Heart left ventricle (tissue), 13 donors: ENCODE data around the gene SIN3B.

Experiments used
- POLR2A ChIP-seq, 2 donors: fragments of 450-650 bp; IDR thresholded peaks; one replicate each; pipeline ENCODE4 v1.6.1; 2017; ENCODE audit warnings: antibody characterized with exemption in 2 of 2, mild to moderate bottlenecking in 2 of 2, moderate library complexity in 2 of 2
- TF ChIP-seq, protein P1 (sequence below), 12 donors: fragments of 200-600 bp; sonication (generic) in 4 of 12; IDR thresholded peaks; one replicate each; pipeline versions ENCODE4 v1.5.0 to v1.8.0; 2018 to 2022; ENCODE audit warnings: antibody characterized with exemption in 12 of 12, mild to moderate bottlenecking in 5 of 12
- donor health status: ischemic (EF 13 %, LVEDD 7.1; RV severe dilation, severe dysfunction).
- donor health status: DM: no; HTN: yes; CAD: no.
- donor health status: DM: no; HTN: no; CAD: no.
- donor health status: ischemic (EF 25% LVEDD 6.9; RV normal size, moderate dysfunction).
- donor health status: ischemic (EF 25% LVEDD 5.7; RV mildly dilated, moderate dysfunction).
- donor health status: ischemic (EF 35%, LVEDD 5.7; RV mildly dilated, moderate dysfunction).
- donor health status: nonischemic (EF 11% LVEDD 7.7; RV severe dilation, severe dysfunction).
- donor health status: DM: yes; HTN: yes; CAD: no.
- donor health status: PGD.
- donor health status: ischemic (EF 29% LVEDD 5.4; RV normal size, mild dysfunction).
- donor health status: nonischemic (EF 23%, LVEDD 6.1; RV moderate dilation, normal function).

DNA sequence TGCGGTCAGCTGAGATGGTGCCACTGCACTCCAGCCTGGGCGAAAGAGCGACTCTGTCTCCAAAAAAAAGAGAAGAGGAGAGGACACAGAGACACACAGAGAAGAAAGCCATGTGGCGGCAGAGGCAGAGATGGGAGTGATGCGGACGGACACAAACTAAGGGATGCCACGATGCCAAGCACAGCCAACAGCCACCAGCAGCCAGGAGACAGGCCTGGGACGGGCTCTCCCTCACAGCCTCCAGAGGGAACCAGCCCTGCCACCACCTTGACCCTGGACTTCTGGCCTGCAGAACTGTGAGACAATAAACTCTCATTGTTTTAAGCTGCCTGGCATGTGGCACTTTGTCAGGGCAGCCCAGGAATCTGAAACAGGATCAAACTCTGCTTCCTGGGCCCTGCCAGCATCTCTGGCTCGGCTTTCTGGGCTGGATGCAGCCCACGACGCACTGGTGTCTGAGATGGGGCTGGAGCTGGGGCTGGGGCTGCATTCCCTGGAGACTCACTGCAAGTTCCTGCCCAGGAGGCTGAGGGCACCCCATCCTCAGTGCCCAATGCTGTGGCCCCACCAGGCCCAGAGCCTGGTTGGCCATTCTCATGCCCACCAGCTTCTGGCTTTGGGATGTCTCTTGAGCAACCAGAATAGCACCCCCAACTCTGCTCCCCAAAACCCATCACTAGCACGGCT, 62.6 kb downstream of the SIN3B start:
- TF ChIP-seq, protein P1, sequence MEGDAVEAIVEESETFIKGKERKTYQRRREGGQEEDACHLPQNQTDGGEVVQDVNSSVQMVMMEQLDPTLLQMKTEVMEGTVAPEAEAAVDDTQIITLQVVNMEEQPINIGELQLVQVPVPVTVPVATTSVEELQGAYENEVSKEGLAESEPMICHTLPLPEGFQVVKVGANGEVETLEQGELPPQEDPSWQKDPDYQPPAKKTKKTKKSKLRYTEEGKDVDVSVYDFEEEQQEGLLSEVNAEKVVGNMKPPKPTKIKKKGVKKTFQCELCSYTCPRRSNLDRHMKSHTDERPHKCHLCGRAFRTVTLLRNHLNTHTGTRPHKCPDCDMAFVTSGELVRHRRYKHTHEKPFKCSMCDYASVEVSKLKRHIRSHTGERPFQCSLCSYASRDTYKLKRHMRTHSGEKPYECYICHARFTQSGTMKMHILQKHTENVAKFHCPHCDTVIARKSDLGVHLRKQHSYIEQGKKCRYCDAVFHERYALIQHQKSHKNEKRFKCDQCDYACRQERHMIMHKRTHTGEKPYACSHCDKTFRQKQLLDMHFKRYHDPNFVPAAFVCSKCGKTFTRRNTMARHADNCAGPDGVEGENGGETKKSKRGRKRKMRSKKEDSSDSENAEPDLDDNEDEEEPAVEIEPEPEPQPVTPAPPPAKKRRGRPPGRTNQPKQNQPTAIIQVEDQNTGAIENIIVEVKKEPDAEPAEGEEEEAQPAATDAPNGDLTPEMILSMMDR (IDR thresholded peaks at IDR 0.05) = no peak
- no peak for TF ChIP-seq POLR2A (IDR thresholded peaks at IDR 0.05)
